ENCODE data around the gene TEX14. TPM values are rescaled to one million over a fixed set of nuclear protein-coding genes. Genes with fewer than 3 reads are reported as not detected.

Gene TEX14
- polyA plus RNA-seq, 1 of the 3 experiments (the other 2 are of a cell fraction), result 0.02 TPM

DNA sequence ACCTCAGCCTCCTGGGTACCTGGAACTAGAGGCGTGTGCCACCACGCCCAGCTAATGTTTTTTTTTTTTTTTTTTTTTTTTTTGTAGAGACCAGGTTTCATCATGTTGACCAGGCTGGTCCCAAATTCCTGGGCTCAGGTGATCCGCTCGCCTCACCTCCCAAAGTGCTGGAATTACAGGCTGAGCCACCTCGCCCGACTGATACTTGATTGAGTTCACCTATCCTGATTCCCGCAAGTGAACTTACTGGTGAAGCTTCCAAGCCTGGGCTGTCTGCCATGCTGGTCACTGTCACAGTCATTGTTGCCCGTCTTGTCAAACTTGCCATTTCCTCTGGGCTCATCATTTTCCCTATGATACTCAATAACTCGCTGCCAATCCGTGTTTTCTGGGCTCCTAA, 106.3 kb downstream of the TEX14 start:
- no peaks in the 10 kb centered on the region for H3K9me2 ChIP-seq
- H3K27me3 ChIP-seq (ENCODE audit: insufficient read depth), result 0 out of 2 replicates have a peak, but pooled peaks cover under 1% of the 10 kb centered on the region
- no peak overlapping the region for H3K9ac ChIP-seq
- ChIA-PET CTCF (interaction anchor here (1.0 to 7.9 kb wide), 11 partner anchors 8 to 428 kb away, joined by 3 to 66 read pairs (median 6); partner anchors contain the start of gene MTMR4), POLR2A (interaction anchor here (1.2 kb wide), 1 partner anchor 67 kb away, joined by 4 read pairs; no protein-coding TSS in a partner anchor)
- H4K20me1 ChIP-seq (ENCODE audit: insufficient read depth), result no peaks in the 10 kb centered on the region
- no peak for DNase-seq
- no peak overlapping the region for H3K4me2 ChIP-seq
- H2AFZ ChIP-seq (ENCODE audit: low read depth), result no peak overlapping the region
- no peak overlapping the region for H3K27ac ChIP-seq (ENCODE audit: low read depth in 2 of 2, low read length in 1 of 2)
- H3F3A ChIP-seq (replicated peaks; ENCODE audit: insufficient read depth), result no peaks in the 10 kb centered on the region
- no peaks in the 10 kb centered on the region; a peak in 1 of 4 replicates for H3K4me1 ChIP-seq (ENCODE audit: control insufficient read depth in 1 of 2, insufficient read depth in 2 of 2, low read depth in 1 of 2, low read length in 1 of 2)
- H3K9me3 ChIP-seq, result no peaks in the 10 kb centered on the region
- TF ChIP-seq FOXJ3 (CRISPR knock-in tag; IDR thresholded peaks at IDR 0.05), result no peak
- no peak for TF ChIP-seq MEF2A (IDR thresholded peaks at IDR 0.05; ENCODE audit: borderline replicate concordance, low read depth)
- TF ChIP-seq MXI1 (IDR thresholded peaks at IDR 0.05; ENCODE audit: low read depth, low read length), result no peak
- no peak for TF ChIP-seq YY1 (IDR thresholded peaks at IDR 0.05; ENCODE audit: low read depth)
- no peak for TF ChIP-seq NRF1 (IDR thresholded peaks at IDR 0.05; ENCODE audit: low read depth, low read length)
- no peak for TF ChIP-seq SIN3A (IDR thresholded peaks at IDR 0.05; ENCODE audit: borderline replicate concordance, low read depth, low read length)
- WGBS (ENCODE audit: low lambda C conversion rate), result 63% methylated on average over 10 of the region's 10 CpGs
- no peaks in the 10 kb centered on the region for H3K36me3 ChIP-seq (replicated peaks in 1 of 2; ENCODE audit: control insufficient read depth in 1 of 2, insufficient read depth in 2 of 2, low read length in 1 of 2)
- H3K4me3 ChIP-seq (ENCODE audit: low read depth in 2 of 2, low read length in 1 of 2), result no peak overlapping the region
- H3K79me2 ChIP-seq (ENCODE audit: insufficient read depth), result no peaks in the 10 kb centered on the region

DNA sequence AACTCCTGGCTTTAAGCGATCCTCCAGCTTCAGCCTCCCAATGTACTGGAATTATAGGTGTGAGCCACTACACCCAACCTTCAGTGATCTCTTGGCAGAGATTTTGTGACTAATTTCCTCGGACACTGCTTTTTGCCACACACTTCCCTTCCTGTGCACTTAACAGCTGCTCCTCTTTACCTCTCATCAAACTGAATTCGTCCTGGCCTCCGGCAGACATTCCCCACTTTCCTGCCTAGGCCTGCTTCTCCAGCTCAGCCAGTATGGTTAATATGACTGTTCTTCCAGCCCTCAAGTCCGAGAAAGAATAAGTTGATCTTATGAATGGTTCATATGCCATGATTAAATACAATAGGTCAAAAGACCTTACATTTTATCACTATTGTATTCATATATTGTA, 108.4 kb downstream of the TEX14 start:
- Histone ChIP-seq H3K4me3 (ENCODE audit: low read depth in 2 of 2, low read length in 1 of 2) (no peak overlapping the region), H3K9me3 (no peaks in the 10 kb centered on the region), H3K4me2 (no peak overlapping the region), H4K20me1 (ENCODE audit: insufficient read depth) (no peaks in the 10 kb centered on the region), H3K79me2 (ENCODE audit: insufficient read depth) (no peaks in the 10 kb centered on the region), H3K4me1 (ENCODE audit: control insufficient read depth in 1 of 2, insufficient read depth in 2 of 2, low read depth in 1 of 2, low read length in 1 of 2) (no peaks in the 10 kb centered on the region; a peak in 1 of 4 replicates), H3K9me2 (no peaks in the 10 kb centered on the region), H3K36me3 (replicated peaks in 1 of 2; ENCODE audit: control insufficient read depth in 1 of 2, insufficient read depth in 2 of 2, low read length in 1 of 2) (no peaks in the 10 kb centered on the region), H3K9ac (no peak overlapping the region), H3F3A (replicated peaks; ENCODE audit: insufficient read depth) (no peaks in the 10 kb centered on the region), H3K27me3 (ENCODE audit: insufficient read depth) (0 out of 2 replicates have a peak, but pooled peaks cover 4% of the 10 kb centered on the region), H2AFZ (ENCODE audit: low read depth) (no peak overlapping the region), H3K27ac (ENCODE audit: low read depth in 2 of 2, low read length in 1 of 2) (no peak overlapping the region)
- WGBS (ENCODE audit: low lambda C conversion rate), result 56% methylated on average over 5 of the region's 5 CpGs
- CTCF ChIA-PET, result interaction anchor here (0.9 to 7.9 kb wide), 7 partner anchors 11 to 422 kb away, joined by 3 to 66 read pairs (median 7); no protein-coding TSS in a partner anchor
- no peak for DNase-seq
- TF ChIP-seq EZH2phosphoT487 (IDR thresholded peaks at IDR 0.05; ENCODE audit: borderline replicate concordance, low read depth), result no peak
- no peak for TF ChIP-seq YY1 (IDR thresholded peaks at IDR 0.05; ENCODE audit: low read depth)
- TF ChIP-seq GABPA (IDR thresholded peaks at IDR 0.05; ENCODE audit: low read depth), result no peak
- no peak for TF ChIP-seq TEAD4 (IDR thresholded peaks at IDR 0.05; ENCODE audit: borderline replicate concordance, insufficient read depth)
- no peak for TF ChIP-seq SIN3A (IDR thresholded peaks at IDR 0.05; ENCODE audit: borderline replicate concordance, low read depth, low read length)
- no peak for TF ChIP-seq EP300 (IDR thresholded peaks at IDR 0.05; ENCODE audit: borderline replicate concordance in 1 of 2, low read depth in 1 of 2, low read length in 1 of 2)
- no peak for TF ChIP-seq JUND (IDR thresholded peaks at IDR 0.05)
- TF ChIP-seq FOSL2 (IDR thresholded peaks at IDR 0.05; ENCODE audit: borderline replicate concordance, low read depth), result no peak
- TF ChIP-seq CHD2 (IDR thresholded peaks at IDR 0.05; ENCODE audit: low read length, partially characterized antibody), result no peak
- TF ChIP-seq RCOR1 (IDR thresholded peaks at IDR 0.05; ENCODE audit: low read length), result no peak
- TF ChIP-seq, protein P1, sequence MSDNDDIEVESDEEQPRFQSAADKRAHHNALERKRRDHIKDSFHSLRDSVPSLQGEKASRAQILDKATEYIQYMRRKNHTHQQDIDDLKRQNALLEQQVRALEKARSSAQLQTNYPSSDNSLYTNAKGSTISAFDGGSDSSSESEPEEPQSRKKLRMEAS (IDR thresholded peaks at IDR 0.05; ENCODE audit: low read depth), result no peak
- TF ChIP-seq, protein P2, sequence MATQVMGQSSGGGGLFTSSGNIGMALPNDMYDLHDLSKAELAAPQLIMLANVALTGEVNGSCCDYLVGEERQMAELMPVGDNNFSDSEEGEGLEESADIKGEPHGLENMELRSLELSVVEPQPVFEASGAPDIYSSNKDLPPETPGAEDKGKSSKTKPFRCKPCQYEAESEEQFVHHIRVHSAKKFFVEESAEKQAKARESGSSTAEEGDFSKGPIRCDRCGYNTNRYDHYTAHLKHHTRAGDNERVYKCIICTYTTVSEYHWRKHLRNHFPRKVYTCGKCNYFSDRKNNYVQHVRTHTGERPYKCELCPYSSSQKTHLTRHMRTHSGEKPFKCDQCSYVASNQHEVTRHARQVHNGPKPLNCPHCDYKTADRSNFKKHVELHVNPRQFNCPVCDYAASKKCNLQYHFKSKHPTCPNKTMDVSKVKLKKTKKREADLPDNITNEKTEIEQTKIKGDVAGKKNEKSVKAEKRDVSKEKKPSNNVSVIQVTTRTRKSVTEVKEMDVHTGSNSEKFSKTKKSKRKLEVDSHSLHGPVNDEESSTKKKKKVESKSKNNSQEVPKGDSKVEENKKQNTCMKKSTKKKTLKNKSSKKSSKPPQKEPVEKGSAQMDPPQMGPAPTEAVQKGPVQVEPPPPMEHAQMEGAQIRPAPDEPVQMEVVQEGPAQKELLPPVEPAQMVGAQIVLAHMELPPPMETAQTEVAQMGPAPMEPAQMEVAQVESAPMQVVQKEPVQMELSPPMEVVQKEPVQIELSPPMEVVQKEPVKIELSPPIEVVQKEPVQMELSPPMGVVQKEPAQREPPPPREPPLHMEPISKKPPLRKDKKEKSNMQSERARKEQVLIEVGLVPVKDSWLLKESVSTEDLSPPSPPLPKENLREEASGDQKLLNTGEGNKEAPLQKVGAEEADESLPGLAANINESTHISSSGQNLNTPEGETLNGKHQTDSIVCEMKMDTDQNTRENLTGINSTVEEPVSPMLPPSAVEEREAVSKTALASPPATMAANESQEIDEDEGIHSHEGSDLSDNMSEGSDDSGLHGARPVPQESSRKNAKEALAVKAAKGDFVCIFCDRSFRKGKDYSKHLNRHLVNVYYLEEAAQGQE (IDR thresholded peaks at IDR 0.05; ENCODE audit: low read depth, low read length), result no peak
- no peak for TF ChIP-seq POLR2AphosphoS5 (IDR thresholded peaks at IDR 0.05; ENCODE audit: low read depth, low read length)
- TF ChIP-seq RAD21 (IDR thresholded peaks at IDR 0.05; ENCODE audit: low read length), result no peak
- TF ChIP-seq, protein P3, sequence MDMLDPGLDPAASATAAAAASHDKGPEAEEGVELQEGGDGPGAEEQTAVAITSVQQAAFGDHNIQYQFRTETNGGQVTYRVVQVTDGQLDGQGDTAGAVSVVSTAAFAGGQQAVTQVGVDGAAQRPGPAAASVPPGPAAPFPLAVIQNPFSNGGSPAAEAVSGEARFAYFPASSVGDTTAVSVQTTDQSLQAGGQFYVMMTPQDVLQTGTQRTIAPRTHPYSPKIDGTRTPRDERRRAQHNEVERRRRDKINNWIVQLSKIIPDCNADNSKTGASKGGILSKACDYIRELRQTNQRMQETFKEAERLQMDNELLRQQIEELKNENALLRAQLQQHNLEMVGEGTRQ (IDR thresholded peaks at IDR 0.05; ENCODE audit: borderline replicate concordance, low read depth, low read length), result no peak
- TF ChIP-seq MXI1 (IDR thresholded peaks at IDR 0.05; ENCODE audit: low read depth, low read length), result no peak
- no peak for TF ChIP-seq GATA2 (CRISPR knock-in tag; IDR thresholded peaks at IDR 0.05)
- POLR2A ChIA-PET, result interaction anchor here (1.1 kb wide), 1 partner anchor 48 kb away, joined by 4 read pairs; no protein-coding TSS in a partner anchor

Measured in SK-N-SH (cell line).